Mesenchymal stem cell (in vitro differentiated cells and primary cell): Measurements from ENCODE around the gene ATG2A.
A peak's percentile ranks its signal among the peaks of the same experiment; 100 is the strongest.

Experiments
- DNase-seq: peaks from one replicate; pipeline ENCODE4 v3.0.0-alpha.2; 2013
- H2AFZ ChIP-seq: one replicate; pipeline ENCODE4 v1.6.1; 2013; ENCODE audit warnings: low read depth, mild to moderate bottlenecking, control low read depth, inconsistent platforms, low read length, moderate library complexity
- H2AK5ac ChIP-seq: 2 replicates; pipeline ENCODE4 v1.6.1; 2013; ENCODE audit warnings: low read length, moderate library complexity, mild to moderate bottlenecking, inconsistent platforms; ENCODE audit not compliant: severe bottlenecking
- H2BK120ac ChIP-seq: one replicate; pipeline ENCODE4 v1.6.1; 2013; ENCODE audit warnings: low read depth, mild to moderate bottlenecking, inconsistent platforms, low read length, moderate library complexity
- H2BK12ac ChIP-seq, 2 experiments: one replicate each; pipeline ENCODE4 v1.6.1; 2013; ENCODE audit warnings: inconsistent platforms in 2 of 2, low read length in 2 of 2, mild to moderate bottlenecking in 2 of 2, moderate library complexity in 2 of 2, control low read depth in 1 of 2
- H2BK15ac ChIP-seq: one replicate; pipeline ENCODE4 v1.6.1; 2013; ENCODE audit warnings: mild to moderate bottlenecking, low read depth, inconsistent platforms; ENCODE audit not compliant: poor library complexity, severe bottlenecking
- H2BK5ac ChIP-seq: 2 replicates; pipeline ENCODE4 v1.6.1; 2013; ENCODE audit warnings: low read depth, mild to moderate bottlenecking, low read length, control low read depth, inconsistent platforms; ENCODE audit not compliant: poor library complexity, severe bottlenecking
- H3K14ac ChIP-seq, 2 experiments: one replicate each; pipeline ENCODE4 v1.6.1; 2013; ENCODE audit warnings: inconsistent platforms in 2 of 2, low read length in 2 of 2, control low read depth in 1 of 2, mild to moderate bottlenecking in 1 of 2, moderate library complexity in 1 of 2
- H3K18ac ChIP-seq, 2 experiments: one replicate each; pipeline ENCODE4 v1.6.1; 2013; ENCODE audit warnings: inconsistent platforms in 2 of 2, low read length in 2 of 2, control low read depth in 1 of 2, low read depth in 1 of 2, mild to moderate bottlenecking in 1 of 2
- H3K23ac ChIP-seq, 2 experiments: one replicate each; pipeline ENCODE4 v1.6.1; 2013; ENCODE audit warnings: inconsistent platforms in 2 of 2, low read length in 2 of 2, mild to moderate bottlenecking in 2 of 2, moderate library complexity in 2 of 2, control low read depth in 1 of 2
- H3K27ac ChIP-seq: 2 replicates; pipeline ENCODE4 v1.5.1; 2013; ENCODE audit warnings: mild to moderate bottlenecking, moderate library complexity, low read length, control low read depth, inconsistent platforms; ENCODE audit not compliant: poor library complexity, severe bottlenecking
- H3K27me3 ChIP-seq, 2 experiments: 2 replicates each; pipeline versions ENCODE4 v1.6.1 to v1.7.0; 2013; ENCODE audit warnings: low read length in 2 of 2, mild to moderate bottlenecking in 2 of 2, moderate library complexity in 2 of 2, control low read depth in 1 of 2, inconsistent platforms in 1 of 2; ENCODE audit not compliant: control insufficient read depth in 1 of 2, insufficient read depth in 1 of 2
- H3K36me3 ChIP-seq, 2 experiments: 2 replicates each; pipeline versions ENCODE4 v1.6.1 to v1.7.0; 2013; ENCODE audit warnings: low read length in 2 of 2, control low read depth in 1 of 2, inconsistent platforms in 1 of 2, low read depth in 1 of 2, mild to moderate bottlenecking in 1 of 2; ENCODE audit not compliant: insufficient read depth in 2 of 2, control insufficient read depth in 1 of 2
- H3K4ac ChIP-seq, 2 experiments: one replicate each; pipeline ENCODE4 v1.6.1; 2013; ENCODE audit warnings: inconsistent platforms in 2 of 2, low read length in 2 of 2, mild to moderate bottlenecking in 2 of 2, moderate library complexity in 2 of 2, control low read depth in 1 of 2, low read depth in 1 of 2
- H3K4me1 ChIP-seq: 2 replicates; pipeline ENCODE4 v1.6.1; 2013; ENCODE audit warnings: low read depth, low read length, control low read depth; ENCODE audit not compliant: control insufficient read depth, insufficient read depth
- H3K4me2 ChIP-seq: 2 replicates; pipeline ENCODE4 v1.6.1; 2013; ENCODE audit warnings: low read length, mild to moderate bottlenecking, inconsistent platforms; ENCODE audit not compliant: poor library complexity, severe bottlenecking
- H3K4me3 ChIP-seq, 2 experiments: 2 replicates each; pipeline versions ENCODE4 v1.5.1 to v1.7.0; 2013; ENCODE audit warnings: low read length in 2 of 2, mild to moderate bottlenecking in 2 of 2, control low read depth in 1 of 2, low read depth in 1 of 2; ENCODE audit not compliant: insufficient read depth in 1 of 2
- H3K79me1 ChIP-seq: replicated peaks from 2 replicates; pipeline ENCODE4 v1.6.1; 2013; ENCODE audit warnings: mild to moderate bottlenecking, control low read depth, low read length, inconsistent platforms; ENCODE audit not compliant: poor library complexity, severe bottlenecking
- H3K9ac ChIP-seq: 2 replicates; pipeline ENCODE4 v1.7.0; 2013; ENCODE audit warnings: mild to moderate bottlenecking, low read length, moderate library complexity
- H3K9me3 ChIP-seq: 2 replicates; pipeline ENCODE4 v1.7.0; 2013; ENCODE audit warnings: mild to moderate bottlenecking, low read length; ENCODE audit not compliant: control insufficient read depth
- H4K8ac ChIP-seq: one replicate; pipeline ENCODE4 v1.6.1; 2013; ENCODE audit warnings: inconsistent platforms, mild to moderate bottlenecking, low read length, moderate library complexity
- H4K91ac ChIP-seq: one replicate; pipeline ENCODE4 v1.6.1; 2013; ENCODE audit warnings: mild to moderate bottlenecking, low read length, inconsistent platforms
- WGBS: methylation state at CpG from one replicate; pipeline ENCODE4 v1.1.7; 2013; ENCODE audit warnings: mixed read lengths; 5-methylcytosine and 5-hydroxymethylcytosine counted together

Gene ATG2A

DNA sequence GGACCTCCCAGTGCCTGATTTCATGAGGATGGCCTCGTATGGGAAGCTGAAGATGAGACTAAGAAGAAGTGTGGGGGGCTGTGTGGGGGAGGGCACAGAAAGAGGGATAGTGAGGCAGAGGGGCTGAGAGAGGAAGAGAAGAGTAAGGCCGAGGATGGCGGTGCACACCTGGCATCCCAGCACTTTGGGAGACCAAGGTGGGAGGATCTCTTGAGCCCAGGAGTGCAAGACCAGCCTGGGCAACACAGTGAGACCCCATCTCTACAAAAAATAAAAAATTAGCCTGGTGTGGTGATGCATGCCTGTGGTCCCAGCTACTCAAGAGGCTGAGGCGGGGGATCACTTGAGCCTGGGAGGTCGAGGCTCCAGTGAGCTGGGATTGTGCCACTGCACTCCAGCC, 25.1 kb downstream of the ATG2A start:
- peak overlapping the region in 1 of 2 experiments; percentile 7 for H3K14ac ChIP-seq
- 75% methylated on average over 4 of the region's 5 CpGs for WGBS
- no peak overlapping the region for H3K9ac ChIP-seq
- DNase-seq = no peak
- no peak overlapping the region for H2BK5ac ChIP-seq
- H3K18ac ChIP-seq = no peak overlapping the region
- H3K27me3 ChIP-seq = no peaks in the 10 kb centered on the region
- H4K8ac ChIP-seq = no peak overlapping the region
- no peak overlapping the region for H3K4ac ChIP-seq
- peak overlapping the region in 1 of 2 experiments; percentile 21 for H2BK12ac ChIP-seq
- no peaks in the 10 kb centered on the region for H3K79me1 ChIP-seq
- no peak overlapping the region for H2BK15ac ChIP-seq
- no peak overlapping the region for H3K27ac ChIP-seq
- H3K4me2 ChIP-seq = no peak overlapping the region
- no peak overlapping the region for H2AFZ ChIP-seq
- no peak overlapping the region for H4K91ac ChIP-seq
- no peaks in the 10 kb centered on the region for H3K9me3 ChIP-seq
- no peak overlapping the region for H3K4me3 ChIP-seq
- no peak overlapping the region for H2BK120ac ChIP-seq
- peaks cover 24 to 25% of the 10 kb centered on the region in 2 experiments for H3K36me3 ChIP-seq
- no peak overlapping the region for H3K23ac ChIP-seq
- no peak overlapping the region for H2AK5ac ChIP-seq
- peaks cover 27% of the 10 kb centered on the region for H3K4me1 ChIP-seq

DNA sequence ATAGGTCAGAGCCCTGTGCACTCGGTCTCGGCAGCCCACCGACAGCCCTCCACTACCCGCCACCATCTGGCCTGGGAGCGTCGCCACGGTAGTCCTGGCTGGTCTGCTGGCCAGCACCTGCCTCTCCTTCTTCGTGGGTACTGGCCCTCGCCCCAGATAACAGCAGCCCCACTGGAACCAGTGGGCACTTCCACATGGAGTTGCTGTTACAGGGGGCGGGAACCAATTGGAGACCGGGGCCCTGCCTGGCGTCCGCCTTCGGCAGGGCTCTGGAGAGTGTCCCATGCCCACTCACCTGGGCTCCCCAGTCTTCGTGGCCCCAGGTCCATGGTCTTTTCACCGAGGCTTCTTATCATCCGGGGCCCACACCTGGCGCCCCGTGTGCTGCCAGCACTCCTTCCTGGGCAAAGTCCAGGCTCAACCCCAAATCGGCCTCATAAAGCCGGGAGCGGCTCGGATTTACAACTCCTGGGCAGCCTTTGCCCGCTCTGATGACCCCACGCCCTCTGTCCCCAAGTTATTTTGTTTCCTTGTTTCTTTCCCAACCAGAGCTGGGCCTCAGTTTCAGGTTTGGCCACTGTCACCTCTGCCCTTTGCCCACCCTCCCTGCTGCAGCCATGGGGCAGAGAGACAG, 25.7 kb downstream of the ATG2A start:
- H3K14ac ChIP-seq = no peak overlapping the region
- H3K18ac ChIP-seq = no peak overlapping the region
- DNase-seq = no peak
- no peak overlapping the region for H2BK120ac ChIP-seq
- H3K4me2 ChIP-seq = no peak overlapping the region
- no peak overlapping the region for H3K4ac ChIP-seq
- no peaks in the 10 kb centered on the region for H3K27me3 ChIP-seq
- H4K91ac ChIP-seq = no peak overlapping the region
- peak overlapping the region in 1 of 2 experiments; percentile 21 for H2BK12ac ChIP-seq
- 93% methylated on average over 25 of the region's 25 CpGs for WGBS
- H3K9me3 ChIP-seq = no peaks in the 10 kb centered on the region
- H4K8ac ChIP-seq = no peak overlapping the region
- no peak overlapping the region for H2BK5ac ChIP-seq
- H3K23ac ChIP-seq = no peak overlapping the region
- H2AFZ ChIP-seq = no peak overlapping the region
- no peak overlapping the region for H3K27ac ChIP-seq
- peaks cover 18 to 20% of the 10 kb centered on the region in 2 experiments for H3K36me3 ChIP-seq
- H3K9ac ChIP-seq = no peak overlapping the region
- H3K4me1 ChIP-seq = peaks cover 27% of the 10 kb centered on the region
- H2AK5ac ChIP-seq = no peak overlapping the region
- H3K4me3 ChIP-seq = no peak overlapping the region
- no peak overlapping the region for H2BK15ac ChIP-seq
- H3K79me1 ChIP-seq = no peaks in the 10 kb centered on the region

DNA sequence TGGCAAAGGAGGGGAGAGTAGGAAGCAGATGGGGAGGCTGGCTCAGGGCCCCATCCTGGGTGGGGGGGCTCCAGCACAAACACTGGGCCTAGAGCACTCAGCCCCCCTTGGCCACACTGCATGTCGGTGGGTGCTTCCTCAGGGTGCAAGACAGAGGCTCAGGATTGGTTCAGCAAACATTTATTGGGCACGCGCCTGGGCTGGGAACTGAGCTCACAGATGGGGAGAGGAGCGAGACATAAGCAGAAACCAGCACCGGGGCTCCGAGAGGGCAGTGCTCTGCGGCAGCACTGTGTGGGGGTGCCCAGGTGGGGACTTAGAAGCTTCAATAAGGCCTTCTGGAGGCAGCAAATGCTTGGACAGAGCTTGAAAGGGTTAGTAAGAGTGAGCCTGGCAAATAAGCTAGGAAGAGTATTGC, 26.5 kb downstream of the ATG2A start:
- Histone ChIP-seq H3K4ac (no peak overlapping the region), H3K27me3 (no peaks in the 10 kb centered on the region), H2AK5ac (no peak overlapping the region), H2BK12ac (no peak overlapping the region), H2BK5ac (no peak overlapping the region), H3K79me1 (no peaks in the 10 kb centered on the region), H3K23ac (no peak overlapping the region), H2AFZ (no peak overlapping the region), H3K9me3 (no peaks in the 10 kb centered on the region), H2BK15ac (no peak overlapping the region), H3K4me3 (no peak overlapping the region), H3K27ac (no peak overlapping the region), H3K9ac (no peak overlapping the region), H3K14ac (no peak overlapping the region), H3K18ac (no peak overlapping the region), H2BK120ac (no peak overlapping the region), H3K36me3 (peaks cover 10 to 12% of the 10 kb centered on the region in 2 experiments), H3K4me2 (no peak overlapping the region), H4K8ac (no peak overlapping the region), H4K91ac (no peak overlapping the region), H3K4me1 (peaks cover 27% of the 10 kb centered on the region)
- DNase-seq = no peak
- 83% methylated on average over 7 of the region's 7 CpGs for WGBS

DNA sequence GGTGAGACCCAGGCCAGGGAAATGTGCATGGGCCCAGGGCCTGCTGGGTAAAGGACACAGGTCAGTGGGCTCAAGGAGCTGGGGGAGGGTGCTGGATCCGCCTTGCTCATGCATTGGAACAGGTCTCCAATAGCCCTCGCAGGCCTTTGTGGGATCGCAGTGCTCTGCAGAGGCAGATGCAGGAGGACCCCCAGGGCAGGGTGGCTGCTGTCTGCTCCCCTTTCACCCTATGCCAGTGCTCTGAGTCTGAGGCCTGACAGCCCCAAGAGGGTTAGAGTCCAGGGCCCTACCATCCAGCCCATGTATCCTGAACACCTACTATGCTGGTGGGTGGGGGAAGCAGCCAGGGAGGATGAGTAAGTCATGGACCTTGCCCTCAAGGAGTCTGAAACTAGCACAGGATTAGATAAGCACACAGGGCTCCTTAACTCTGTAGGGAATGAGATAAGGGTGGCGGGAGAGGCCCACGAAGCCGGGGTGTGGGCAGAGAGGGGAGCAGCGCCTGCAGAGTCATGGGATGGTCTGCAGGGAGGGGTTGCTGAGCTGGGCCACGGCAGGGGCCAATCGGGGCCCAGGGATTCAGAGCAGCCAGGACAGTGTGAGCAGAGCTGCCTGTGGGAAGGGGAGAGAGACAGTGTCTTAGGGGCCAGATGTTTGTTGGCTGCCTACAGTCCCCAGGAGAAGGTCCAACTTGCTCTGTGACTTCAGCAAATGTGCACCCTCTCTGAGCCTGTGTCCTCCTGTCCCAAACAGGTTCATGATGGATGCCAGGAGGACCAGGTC, 28.1 kb downstream of the ATG2A start:
- H3K4ac ChIP-seq = no peak overlapping the region
- no peak for DNase-seq
- H2AFZ ChIP-seq = no peak overlapping the region
- H2BK15ac ChIP-seq = no peak overlapping the region
- no peak overlapping the region for H3K4me2 ChIP-seq
- H2BK12ac ChIP-seq = peak overlapping the region in 1 of 2 experiments; percentile 37
- H4K8ac ChIP-seq = peak overlapping the region; percentile 62
- H3K79me1 ChIP-seq = no peaks in the 10 kb centered on the region
- H3K27ac ChIP-seq = no peak overlapping the region
- H2BK120ac ChIP-seq = no peak overlapping the region
- no peak overlapping the region for H2BK5ac ChIP-seq
- peak overlapping the region in 1 of 2 experiments; percentile 49 for H3K14ac ChIP-seq
- H3K9me3 ChIP-seq = no peaks in the 10 kb centered on the region
- no peaks in the 10 kb centered on the region for H3K27me3 ChIP-seq
- H3K9ac ChIP-seq = peak overlapping the region; percentile 15
- peaks cover 26% of the 10 kb centered on the region for H3K4me1 ChIP-seq
- no peak overlapping the region for H3K23ac ChIP-seq
- H3K36me3 ChIP-seq = no peaks in the 10 kb centered on the region
- no peak overlapping the region for H2AK5ac ChIP-seq
- H4K91ac ChIP-seq = peak overlapping the region; percentile 52
- no peak overlapping the region for H3K18ac ChIP-seq
- H3K4me3 ChIP-seq = no peak overlapping the region
- 51% methylated on average over 9 of the region's 9 CpGs for WGBS
